H7 (cell line): ENCODE results near the gene APRT. TPM values are rescaled to one million over a fixed set of nuclear protein-coding genes. Genes with fewer than 3 reads are reported as not detected.
A peak's percentile ranks its signal among the peaks of the same experiment; 100 is the strongest.
"Not testable (repeated sequence)": the region's sequence is repeated elsewhere in the genome, so short reads cannot be mapped to it uniquely, and the experiment has no call there.

Experiments
- DNase-seq: peaks from one replicate; pipeline ENCODE4 v3.0.0; 2012
- H3K27me3 ChIP-seq: 2 replicates; pipeline ENCODE4 v1.6.0; 2011; ENCODE audit warnings: mild to moderate bottlenecking, low read length; ENCODE audit not compliant: control insufficient read depth, insufficient read depth
- H3K36me3 ChIP-seq: replicated peaks from 2 replicates; pipeline ENCODE4 v1.5.1; 2011; ENCODE audit warnings: low read length; ENCODE audit not compliant: control insufficient read depth, insufficient read depth
- H3K4me3 ChIP-seq: 2 replicates; pipeline ENCODE4 v1.5.1; 2011; ENCODE audit warnings: low read depth, mild to moderate bottlenecking, control low read depth, low read length, moderate library complexity; ENCODE audit not compliant: insufficient read depth
- total RNA-seq: library from RNA; depleted of rRNA; stranded (reverse); fragments of >200 nt; shearing (Covaris generic); gene quantifications from 2 replicates; pipeline ENCODE4 v1.2.3, GENCODE V29; 2014

APRT gene
- total RNA-seq, 1 experiment from 2014 or later, result 633 TPM

- H3K4me3 ChIP-seq, result no peak overlapping the region
- no peaks in the 10 kb centered on the region for H3K27me3 ChIP-seq
- no peaks in the 10 kb centered on the region for H3K36me3 ChIP-seq
- DNase-seq, result no peak
Measured at GRCh38 chr16:88772871-88773811, 38.6 kb downstream of the APRT start.

DNA sequence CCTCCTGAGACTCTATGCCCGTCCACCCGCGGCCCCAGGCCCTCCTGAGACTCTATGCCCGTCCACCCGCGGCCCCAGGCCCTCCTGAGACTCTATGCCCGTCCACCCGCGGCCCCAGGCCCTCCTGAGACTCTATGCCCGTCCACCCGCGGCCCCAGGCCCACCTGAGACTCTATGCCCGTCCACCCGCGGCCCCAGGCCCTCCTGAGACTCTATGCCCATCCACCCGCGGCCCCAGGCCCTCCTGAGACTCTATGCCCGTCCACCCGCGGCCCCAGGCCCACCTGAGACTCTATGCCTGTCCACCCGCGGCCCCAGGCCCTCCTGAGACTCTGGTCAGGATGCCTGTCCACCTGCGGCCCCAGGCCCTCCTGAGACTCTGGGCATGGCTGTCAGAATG is 39.9 kb downstream of the APRT start:
- H3K27me3 ChIP-seq, DNase-seq, H3K36me3 ChIP-seq, H3K4me3 ChIP-seq: not testable (repeated sequence)

- Histone ChIP-seq H3K4me3 (no peak overlapping the region), H3K36me3 (no peaks in the 10 kb centered on the region), H3K27me3 (no peaks in the 10 kb centered on the region)
- DNase-seq, result no peak
Measured at GRCh38 chr16:88771294-88771772, 40.4 kb downstream of the APRT start.

DNA sequence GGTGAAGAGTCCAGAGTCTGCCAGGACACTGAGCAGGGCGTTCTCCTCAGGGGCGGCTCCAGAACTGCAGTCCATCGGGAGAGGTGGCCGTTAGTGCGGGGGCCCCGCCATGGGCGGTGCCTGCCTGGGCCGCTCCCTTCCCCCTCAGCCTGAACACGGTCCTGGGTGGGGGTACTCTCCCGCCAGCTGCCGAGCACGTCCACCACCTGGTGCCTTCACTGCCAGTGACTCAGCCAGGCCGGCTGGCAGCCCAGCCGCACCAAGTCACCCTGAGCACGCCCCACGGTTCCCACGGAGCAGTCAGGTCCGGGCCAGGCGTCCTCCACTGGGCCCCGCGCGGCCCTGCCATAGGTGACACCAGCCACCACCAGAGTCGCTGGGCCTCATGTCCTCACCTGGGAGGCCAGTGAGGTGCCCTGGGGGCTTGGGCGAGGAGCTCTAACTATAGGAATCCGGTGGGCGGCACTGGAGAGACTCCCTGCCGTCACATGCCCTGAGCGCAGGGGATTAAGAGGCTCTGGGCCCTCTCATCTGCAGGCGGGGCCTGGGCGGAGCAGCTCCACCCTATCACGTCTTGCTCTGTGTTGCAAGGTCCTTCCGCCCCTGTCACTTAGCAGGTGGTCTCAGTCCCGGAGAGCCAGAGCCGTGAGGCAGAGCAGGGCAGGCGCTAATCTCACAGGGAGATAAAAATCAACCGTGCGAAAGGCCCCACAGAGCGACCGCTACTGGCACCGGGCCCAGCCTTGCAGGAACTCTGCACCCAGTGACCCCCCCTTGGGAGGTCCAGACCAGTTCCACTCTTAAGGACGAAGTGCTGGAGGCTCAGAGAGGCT is 41.1 kb downstream of the APRT start:
- no peak overlapping the region for H3K4me3 ChIP-seq
- peak; percentile 93 for DNase-seq

DNA sequence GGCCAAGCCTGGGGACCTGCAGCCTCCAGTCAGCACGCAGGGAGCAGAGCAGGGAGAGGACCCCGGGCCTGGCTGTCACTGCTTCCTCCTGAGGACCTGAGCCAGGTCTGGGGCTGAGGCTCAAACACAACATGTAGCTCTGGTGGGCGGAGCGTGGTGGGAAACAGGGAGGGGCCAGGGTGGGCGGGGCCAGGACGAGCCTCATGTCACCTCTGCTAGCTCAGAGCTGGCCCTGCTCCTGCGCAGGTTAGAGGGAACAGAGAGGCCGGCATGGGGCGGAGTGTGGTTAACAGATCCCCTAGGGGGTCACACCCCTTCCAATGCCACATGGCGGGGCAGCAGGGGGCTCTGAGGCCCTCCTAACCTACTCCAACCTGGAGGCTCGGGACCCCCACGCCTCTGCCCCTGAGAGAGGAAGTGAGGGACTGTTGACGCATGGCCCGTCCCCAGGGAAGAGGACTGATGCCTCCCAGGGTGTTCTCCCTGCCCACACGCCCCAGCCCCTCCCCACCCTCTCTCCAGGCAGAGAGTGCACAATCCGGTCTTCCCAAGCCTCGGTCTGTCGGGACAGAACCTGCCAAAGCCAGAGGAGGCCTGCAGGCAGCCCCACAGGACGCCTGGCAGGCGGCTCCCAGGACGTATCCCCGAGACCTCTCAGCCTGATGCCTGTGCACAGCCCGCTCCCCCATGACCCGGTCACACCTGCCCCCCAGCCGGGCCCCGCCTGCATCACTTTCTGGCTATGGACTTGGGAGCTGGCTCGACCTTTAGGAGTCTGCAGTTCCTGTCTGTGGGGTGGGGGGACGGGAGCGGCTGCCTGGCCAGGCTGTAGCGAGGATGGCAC is 41.9 kb downstream of the APRT start:
- Histone ChIP-seq H3K36me3 (no peaks in the 10 kb centered on the region), H3K27me3 (no peaks in the 10 kb centered on the region), H3K4me3 (no peak overlapping the region)
- DNase-seq, result peak; percentile 98

More for the DNA sequence above, 41.1 kb downstream of the APRT start:
- no peaks in the 10 kb centered on the region for H3K36me3 ChIP-seq
- no peaks in the 10 kb centered on the region for H3K27me3 ChIP-seq

- H3K36me3 ChIP-seq, result no peaks in the 10 kb centered on the region
- no peak for DNase-seq
- no peaks in the 10 kb centered on the region for H3K27me3 ChIP-seq
- H3K4me3 ChIP-seq, result no peak overlapping the region
Measured at GRCh38 chr16:88768071-88768783, 43.5 kb downstream of the APRT start.

DNA sequence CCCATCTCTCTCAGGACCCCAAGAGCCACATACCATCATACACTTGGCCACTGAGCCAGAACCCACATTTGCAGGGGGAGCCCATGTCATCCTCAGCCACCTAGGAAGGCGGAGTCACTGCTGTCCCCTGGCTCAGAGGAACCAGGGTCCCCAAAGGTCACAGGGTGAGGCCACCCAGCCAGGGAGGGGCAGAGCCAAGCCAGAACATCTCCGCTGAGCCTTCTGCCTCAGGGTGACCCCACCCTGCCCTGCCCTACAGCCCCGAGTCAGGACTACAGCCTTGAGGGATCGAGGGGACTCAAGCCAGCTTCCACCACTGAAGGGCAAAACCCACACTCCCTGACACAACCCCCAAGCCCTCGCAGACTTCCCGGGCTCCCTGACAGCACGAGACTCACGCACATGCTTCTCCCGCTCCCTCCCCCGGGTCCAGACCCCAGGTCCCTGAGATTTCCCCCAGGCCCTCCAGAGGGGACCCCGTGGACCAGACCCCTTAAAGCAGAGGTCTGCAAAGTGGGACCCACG is 44.1 kb downstream of the APRT start:
- no peak for DNase-seq
- no peaks in the 10 kb centered on the region for H3K36me3 ChIP-seq
- no peak overlapping the region for H3K4me3 ChIP-seq
- no peaks in the 10 kb centered on the region for H3K27me3 ChIP-seq

- no peak overlapping the region for H3K4me3 ChIP-seq
- no peak for DNase-seq
- no peaks in the 10 kb centered on the region for H3K36me3 ChIP-seq
- H3K27me3 ChIP-seq, result no peaks in the 10 kb centered on the region
Measured at GRCh38 chr16:88766975-88767374, 44.8 kb downstream of the APRT start.

GRCh38 chr16:88764913-88765349 is 46.8 kb downstream of the APRT start:
- Histone ChIP-seq H3K27me3 (no peaks in the 10 kb centered on the region), H3K4me3 (no peak overlapping the region), H3K36me3 (no peaks in the 10 kb centered on the region)
- DNase-seq, result peak; percentile 85

DNA sequence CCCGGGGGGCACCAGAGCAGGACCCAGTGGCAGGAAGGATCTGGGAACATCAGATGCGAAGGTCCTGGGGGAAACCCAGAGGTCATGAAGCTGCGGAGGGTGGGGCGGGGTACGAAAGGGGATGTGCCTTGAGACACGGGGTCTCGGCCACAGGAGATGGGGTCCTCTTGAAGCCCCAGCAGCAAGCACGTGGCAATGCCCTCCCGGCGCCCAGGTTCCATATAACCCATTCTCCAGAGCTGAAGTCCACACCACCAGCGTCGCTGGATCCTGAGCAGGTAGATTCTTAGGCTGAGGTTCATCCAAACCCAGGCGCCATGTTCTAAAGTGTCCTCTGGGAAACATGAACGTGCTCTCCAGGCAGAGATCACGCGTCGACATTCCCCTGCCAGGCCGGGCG is 47.6 kb downstream of the APRT start:
- H3K4me3 ChIP-seq, result no peak overlapping the region
- DNase-seq, result no peak
- no peaks in the 10 kb centered on the region for H3K36me3 ChIP-seq
- no peaks in the 10 kb centered on the region for H3K27me3 ChIP-seq

- H3K36me3 ChIP-seq, result no peaks in the 10 kb centered on the region
- no peaks in the 10 kb centered on the region for H3K27me3 ChIP-seq
- no peak overlapping the region for H3K4me3 ChIP-seq
- DNase-seq, result peak; percentile 94
Measured at GRCh38 chr16:88763502-88764053, 48.1 kb downstream of the APRT start.

DNA sequence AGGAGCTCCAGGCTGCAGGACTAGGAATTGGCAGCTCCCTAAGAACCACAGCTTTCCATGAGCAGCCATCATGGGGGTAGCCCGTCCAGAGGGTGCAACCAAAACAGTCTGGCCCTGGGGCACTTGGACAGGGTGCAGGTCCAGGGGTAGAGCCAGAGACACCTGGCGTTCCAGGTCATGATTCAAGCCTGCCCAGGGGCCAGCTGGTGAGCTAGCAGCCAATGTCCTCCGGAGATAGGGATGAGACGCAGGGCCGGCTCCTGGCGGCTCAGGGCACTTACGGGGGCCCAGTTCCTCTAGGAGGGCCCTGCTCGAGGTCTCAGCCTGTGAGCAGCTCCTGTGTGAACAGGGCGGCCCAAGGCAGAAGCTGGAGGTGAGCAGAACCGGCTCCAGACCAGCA is 48.8 kb downstream of the APRT start:
- DNase-seq, result no peak
- Histone ChIP-seq H3K27me3 (no peaks in the 10 kb centered on the region), H3K4me3 (no peak overlapping the region), H3K36me3 (no peaks in the 10 kb centered on the region)

DNA sequence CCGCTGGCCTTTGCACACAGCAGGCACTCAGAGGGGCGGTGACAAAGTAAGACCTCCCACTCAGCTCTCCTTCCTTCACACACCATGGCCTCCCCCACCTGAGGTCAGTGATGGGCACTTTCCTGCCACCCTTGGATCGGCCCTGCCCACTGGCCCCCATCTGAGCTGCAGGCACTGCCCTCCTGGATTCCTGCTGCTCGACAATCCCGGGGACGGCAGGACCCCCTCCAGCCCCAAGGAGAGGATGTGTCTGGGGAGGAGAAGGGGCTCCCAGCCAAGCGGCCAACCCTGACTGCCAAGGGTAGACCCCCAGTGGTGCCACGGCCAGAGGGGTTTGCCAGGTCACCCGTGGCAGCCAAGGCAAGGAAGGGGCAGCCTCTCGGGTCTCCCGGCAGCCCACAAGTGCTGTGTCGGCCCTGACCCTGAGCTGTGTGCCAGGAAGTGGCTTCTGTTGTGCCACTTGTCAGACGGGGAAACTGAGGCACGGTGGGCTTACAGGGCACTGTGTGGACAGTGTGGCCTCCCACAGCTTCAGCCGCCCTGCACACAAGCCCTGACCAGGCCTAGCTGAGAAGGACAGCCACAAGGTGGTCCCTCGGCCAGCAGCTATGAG is 49.4 kb downstream of the APRT start:
- Histone ChIP-seq H3K27me3 (no peaks in the 10 kb centered on the region), H3K36me3 (no peaks in the 10 kb centered on the region), H3K4me3 (no peak overlapping the region)
- no peak for DNase-seq
